GM12873 (cell line): Measurements from ENCODE around the gene ADGRE1.

Source experiments
- TF ChIP-seq, protein P1 (sequence below): IDR thresholded peaks from 2 replicates; pipeline ENCODE4 v1.5.1; 2012; ENCODE audit warnings: low read depth, mild to moderate bottlenecking, moderate library complexity, low read length, control low read depth; ENCODE audit not compliant: insufficient read depth; ENCODE audit errors: missing control alignments

Gene ADGRE1

DNA sequence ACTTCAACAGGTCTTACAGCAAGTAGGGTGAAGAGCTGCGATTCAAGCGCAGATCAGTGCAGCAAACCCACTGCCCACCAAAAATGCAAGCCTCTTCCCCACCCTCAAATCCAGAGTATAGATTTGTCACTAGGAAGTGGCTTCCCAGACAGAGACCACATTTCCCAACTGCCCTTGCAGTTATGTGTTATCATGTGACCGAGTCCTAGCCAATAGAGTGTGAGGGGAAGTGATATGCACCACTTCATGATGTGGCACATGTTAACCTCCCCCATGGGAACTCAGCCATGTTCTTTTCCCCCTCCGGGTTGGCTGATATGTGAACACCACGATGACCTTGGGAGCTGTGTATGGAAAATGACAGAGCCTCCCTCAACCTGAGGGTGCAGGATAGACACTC, 83.1 kb downstream of the ADGRE1 start:
- TF ChIP-seq, protein P1, sequence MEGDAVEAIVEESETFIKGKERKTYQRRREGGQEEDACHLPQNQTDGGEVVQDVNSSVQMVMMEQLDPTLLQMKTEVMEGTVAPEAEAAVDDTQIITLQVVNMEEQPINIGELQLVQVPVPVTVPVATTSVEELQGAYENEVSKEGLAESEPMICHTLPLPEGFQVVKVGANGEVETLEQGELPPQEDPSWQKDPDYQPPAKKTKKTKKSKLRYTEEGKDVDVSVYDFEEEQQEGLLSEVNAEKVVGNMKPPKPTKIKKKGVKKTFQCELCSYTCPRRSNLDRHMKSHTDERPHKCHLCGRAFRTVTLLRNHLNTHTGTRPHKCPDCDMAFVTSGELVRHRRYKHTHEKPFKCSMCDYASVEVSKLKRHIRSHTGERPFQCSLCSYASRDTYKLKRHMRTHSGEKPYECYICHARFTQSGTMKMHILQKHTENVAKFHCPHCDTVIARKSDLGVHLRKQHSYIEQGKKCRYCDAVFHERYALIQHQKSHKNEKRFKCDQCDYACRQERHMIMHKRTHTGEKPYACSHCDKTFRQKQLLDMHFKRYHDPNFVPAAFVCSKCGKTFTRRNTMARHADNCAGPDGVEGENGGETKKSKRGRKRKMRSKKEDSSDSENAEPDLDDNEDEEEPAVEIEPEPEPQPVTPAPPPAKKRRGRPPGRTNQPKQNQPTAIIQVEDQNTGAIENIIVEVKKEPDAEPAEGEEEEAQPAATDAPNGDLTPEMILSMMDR: no peak

DNA sequence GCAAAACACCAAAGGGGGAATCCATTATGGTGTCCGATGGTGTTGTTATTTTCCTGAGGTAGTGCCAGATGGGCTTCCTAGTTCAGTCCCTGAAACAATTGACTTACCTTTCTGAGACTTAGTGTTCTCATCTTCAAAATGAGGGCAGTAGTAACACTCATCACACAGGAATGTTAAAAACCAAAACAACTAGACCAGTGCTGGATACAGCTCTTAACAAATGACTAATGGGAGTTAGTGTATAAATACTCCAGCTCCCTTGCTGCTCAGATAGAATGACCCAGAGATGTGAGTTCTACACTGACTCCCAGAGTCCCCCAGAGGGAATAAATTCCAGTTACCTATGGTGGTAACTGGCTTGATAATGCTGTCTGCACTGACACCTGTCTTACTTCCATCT, 84.0 kb downstream of the ADGRE1 start:
- TF ChIP-seq, protein P1: no peak

DNA sequence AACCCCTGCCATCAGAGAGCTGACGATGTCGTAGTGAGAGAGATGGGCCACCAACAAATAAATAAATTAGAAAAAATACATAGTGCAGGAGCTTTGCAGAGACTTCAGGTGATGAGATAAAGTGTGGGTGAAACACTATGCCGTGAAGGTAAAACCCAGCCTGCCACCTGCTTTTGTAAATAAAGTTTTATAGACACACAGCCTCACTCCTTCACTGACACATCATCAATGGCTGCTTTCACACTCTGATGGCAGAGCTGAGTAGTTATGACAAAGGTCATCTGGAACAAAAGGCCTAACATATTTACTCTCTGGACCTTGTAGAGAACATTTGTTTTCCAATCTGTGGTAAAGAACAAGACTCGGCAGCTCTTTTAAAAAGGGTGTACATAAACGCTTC, 88.8 kb downstream of the ADGRE1 start:
- TF ChIP-seq, protein P1: no peak

DNA sequence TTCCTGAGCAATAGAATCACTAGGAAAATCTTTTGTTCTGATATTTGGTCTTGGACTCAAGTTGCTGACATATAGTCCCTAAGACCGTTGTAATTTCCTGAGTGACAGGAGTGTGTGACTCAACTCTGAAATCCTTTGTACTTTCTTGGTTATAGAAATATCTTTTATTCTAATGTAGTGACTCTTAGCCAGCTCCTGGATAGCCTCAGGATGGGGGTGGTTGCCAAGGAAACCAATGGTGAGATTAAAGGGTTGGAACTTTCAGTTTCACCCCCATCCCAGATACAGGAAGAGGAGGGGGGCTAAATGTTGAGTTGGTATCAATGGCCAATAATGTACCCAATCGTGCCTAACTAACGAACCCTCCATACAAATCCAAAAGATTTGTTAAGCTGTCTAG, 92.0 kb downstream of the ADGRE1 start:
- TF ChIP-seq, protein P1: no peak

DNA sequence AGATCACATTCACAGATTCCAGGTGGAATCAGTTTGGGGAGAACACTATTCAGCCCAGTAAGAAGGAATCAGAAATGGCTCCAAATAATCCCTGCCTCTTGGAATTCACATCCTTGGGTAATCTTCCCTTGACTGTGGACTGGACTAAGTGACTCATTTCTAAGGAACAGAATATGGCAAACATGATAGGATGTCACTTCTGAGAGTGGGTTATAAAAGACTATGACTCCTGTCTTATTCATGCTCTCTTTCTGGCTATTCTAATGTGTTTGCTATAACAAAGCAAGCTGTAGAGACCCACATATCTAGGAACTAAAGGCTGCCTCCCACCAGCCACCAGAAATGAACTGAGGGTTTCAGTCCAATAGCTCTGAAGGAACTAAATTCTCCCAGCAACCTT, 96.1 kb downstream of the ADGRE1 start:
- TF ChIP-seq, protein P1: no peak

DNA sequence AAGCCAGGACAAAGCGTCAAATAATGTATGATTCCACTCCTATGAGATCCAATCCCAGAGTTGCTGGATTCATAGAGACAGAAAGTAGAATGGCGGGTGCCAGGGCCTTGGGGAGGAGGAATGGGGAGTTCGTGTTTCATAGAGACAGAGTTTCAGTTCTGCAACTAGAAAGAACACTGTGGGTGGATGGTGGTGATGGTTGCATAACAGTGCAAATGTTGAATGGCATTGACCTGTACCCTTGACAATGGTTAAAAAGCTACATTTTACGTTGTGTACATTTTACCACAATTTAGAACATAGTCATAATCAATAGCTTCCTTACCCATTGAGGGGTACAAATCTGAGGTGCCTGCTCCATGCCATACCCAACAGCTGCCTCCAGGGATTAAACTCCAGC, 100.5 kb downstream of the ADGRE1 start:
- TF ChIP-seq, protein P1: no peak

DNA sequence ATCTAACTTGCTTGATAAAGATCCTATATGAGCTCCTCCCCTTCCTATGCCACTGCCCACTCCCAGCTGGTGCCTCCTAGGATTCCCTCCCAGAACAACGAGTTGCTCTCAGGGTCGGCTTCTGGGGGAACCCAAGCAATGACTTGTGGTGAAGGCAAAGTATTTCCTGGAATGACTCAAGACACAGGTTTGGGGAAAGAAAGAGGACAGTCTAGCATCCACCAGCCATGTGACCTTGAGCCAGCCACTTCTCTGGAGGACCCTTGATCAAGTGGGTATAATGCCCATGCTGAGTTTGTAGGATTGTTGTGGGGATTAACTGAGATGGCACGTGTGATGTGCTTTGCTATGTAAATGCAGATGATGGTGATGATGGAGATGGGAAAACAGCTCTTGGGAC, 100.9 kb downstream of the ADGRE1 start:
- TF ChIP-seq, protein P1: no peak
